GM21360 (cell line): ENCODE measurements around the gene HK1.
"Not testable (repeated sequence)": the region's sequence is repeated elsewhere in the genome, so short reads cannot be mapped to it uniquely, and the experiment has no call there.

ENCODE experiments used
- ATAC-seq: cut with Tn5 transposase; IDR thresholded peaks from one replicate; pipeline ENCODE4 v1.9.1; 2021; ENCODE audit warnings: mild to moderate bottlenecking, moderate library complexity; ENCODE audit not compliant: unreplicated experiment

Gene HK1

GRCh38 chr10:69253171-69253570 is 25.1 kb upstream of the HK1 start:
- no peak for ATAC-seq

DNA sequence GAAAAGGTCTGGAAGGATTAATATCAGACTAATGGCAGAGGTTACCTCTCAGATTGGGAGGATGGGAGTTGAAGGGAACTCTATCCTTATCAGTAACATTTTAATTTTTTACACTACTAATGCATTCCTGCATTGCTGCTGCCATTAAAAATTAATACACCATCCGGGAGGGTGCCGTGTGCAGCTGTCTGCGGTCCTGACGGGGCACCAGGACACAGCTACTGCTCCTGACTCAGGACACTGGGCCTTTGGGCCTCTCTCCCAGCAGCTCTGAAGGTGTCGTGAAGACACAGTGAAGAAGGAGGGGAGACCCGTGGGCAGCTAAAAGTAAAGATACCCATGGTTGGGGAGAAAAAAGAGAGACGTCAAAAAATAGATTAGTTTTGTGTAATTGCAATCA is 23.4 kb upstream of the HK1 start:
- ATAC-seq = no peak

GRCh38 chr10:69259547-69260243 is 18.6 kb upstream of the HK1 start:
- ATAC-seq = no peak

- ATAC-seq = no peak
Measured at GRCh38 chr10:69261184-69261583, 17.1 kb upstream of the HK1 start.

DNA sequence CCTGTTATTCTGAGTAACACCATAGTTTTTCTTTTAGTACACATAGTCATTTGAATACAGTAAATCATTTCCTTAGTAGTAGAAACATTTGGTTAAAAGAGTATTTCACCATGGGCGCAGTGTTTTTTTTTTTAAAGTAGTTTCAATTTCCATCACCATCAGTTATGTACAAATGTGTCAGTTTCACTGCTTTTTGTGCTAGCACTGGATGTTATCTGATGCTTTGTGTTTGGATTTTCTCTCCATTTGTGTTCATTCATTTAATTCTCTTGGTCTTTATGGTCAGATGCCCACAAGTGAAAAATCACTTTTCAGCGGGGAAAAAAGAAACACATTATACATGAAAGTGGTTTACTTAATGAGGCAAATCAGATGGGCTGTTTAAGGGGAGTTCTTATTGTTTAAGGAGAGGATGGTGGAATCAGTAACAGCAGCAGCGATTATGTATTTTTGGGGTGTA is 16.0 kb upstream of the HK1 start:
- ATAC-seq = no peak

- no peak for ATAC-seq
Measured at GRCh38 chr10:69265521-69265920, 12.8 kb upstream of the HK1 start.

DNA sequence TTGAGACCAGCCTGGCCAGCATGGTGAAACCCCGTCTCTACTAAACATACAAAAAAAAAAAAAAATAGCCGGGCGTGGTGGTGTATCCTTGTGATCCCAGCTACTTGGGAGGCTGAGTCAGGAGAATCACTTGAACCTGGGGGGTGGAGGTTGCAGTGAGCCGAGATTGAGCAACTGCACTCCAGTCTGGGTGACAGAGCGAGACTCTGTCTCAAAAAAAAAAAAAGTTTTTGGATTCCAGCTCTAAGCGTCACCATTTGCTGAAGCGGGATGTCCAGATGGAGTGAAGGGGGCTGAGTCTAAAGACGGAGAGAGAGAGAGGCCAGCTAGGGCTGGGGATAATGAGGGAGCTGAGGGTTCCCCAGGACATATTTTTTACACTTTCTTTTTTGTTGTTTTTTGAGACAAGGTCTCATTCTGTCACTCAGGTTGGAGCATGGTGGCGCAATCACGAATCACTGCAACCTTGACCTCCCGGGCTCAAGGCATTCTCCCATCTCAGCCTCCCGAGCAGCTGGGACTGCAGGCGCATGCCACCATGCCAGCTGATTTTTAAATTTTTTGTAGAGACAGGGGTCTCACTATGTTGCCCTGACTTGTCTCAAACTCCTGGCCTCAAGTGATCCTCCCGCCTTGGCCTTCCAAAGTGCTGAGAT is 9.4 kb upstream of the HK1 start:
- ATAC-seq = no peak

- no peak for ATAC-seq
Measured at GRCh38 chr10:69269761-69270160, 8.5 kb upstream of the HK1 start.

DNA sequence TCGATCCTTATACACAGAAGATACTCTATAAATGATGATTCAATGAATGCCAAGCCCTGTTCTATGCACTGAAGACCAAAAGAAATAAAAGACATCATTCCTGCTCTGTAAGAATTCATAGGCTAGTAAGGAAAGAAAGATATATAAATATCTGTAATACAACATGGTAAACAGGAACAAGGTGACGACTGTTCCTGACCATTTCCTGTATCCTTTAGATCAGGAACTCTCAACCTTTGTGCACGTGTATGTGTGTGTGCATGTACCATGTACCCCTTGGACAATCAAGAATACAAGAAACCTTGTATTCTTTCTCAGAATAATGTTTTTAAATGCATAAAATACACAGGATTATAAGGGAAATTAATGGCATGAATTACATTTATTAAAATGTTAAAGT is 7.3 kb upstream of the HK1 start:
- no peak for ATAC-seq

GRCh38 chr10:69272624-69273023 is 5.7 kb upstream of the HK1 start:
- no peak for ATAC-seq

- no peak for ATAC-seq
Measured at GRCh38 chr10:69275444-69275843, 2.9 kb upstream of the HK1 start.

DNA sequence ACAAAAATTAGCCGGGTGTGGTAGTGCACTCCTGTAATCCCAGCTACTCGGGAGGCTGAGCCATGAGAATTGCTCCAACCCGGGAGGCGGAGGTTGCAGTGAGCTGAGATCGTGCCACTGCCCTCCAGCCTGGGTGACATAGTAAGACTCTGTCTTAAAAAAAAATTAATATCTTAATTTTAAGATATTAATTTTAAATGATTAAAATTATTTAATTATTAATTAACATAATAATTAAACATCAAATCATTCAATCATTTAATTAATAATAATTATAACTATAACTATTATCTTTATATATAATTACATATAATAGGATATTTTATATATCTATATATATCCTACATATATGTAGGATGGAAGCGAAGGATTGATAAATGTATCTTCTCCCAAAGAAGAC is 1.8 kb upstream of the HK1 start:
- ATAC-seq = no peak

DNA sequence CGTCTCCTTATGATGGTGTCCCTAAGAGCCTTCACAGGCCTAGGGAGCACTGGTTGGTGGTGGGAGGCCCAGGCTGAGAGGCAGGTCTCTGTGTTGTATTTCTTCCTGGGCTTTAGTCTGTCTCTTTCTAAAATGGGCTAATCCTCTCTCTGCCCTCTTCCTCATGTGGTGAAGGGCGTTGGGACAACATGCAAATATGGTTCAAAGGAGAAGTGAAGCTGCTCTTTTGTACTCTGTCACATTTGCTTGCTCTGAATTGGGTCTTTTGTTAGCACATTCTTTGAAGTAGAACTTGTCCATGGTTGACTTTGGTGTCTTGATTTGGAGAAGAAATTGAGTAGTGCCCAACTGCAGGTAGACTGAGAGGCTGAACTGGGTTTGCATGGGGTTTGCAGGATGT is 814 bp downstream of the HK1 start:
- ATAC-seq = no peak

GRCh38 chr10:69281507-69282413 is 3.5 kb downstream of the HK1 start:
- no peak for ATAC-seq

DNA sequence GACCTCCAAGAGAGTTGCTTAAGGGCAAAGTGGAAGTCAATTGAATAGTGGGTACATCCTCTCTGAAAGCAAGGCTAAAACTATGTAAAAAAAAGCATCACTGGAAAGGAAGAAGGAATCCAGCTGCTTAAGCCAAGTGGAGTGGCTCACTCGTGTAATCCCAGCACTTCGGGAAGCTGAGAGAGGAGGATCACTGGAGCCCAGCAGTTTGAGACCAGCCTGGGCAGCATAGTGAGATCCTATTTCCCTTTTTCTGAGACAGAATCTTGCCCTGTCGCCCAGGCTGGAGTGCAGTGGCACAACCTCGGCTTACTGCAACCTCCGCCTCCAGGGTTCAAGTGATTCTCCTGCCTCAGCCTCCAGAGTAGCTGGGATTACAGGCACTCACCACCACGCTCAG is 6.1 kb downstream of the HK1 start:
- ATAC-seq = not testable (repeated sequence)

GRCh38 chr10:69285699-69286098 is 7.4 kb downstream of the HK1 start:
- no peak for ATAC-seq

DNA sequence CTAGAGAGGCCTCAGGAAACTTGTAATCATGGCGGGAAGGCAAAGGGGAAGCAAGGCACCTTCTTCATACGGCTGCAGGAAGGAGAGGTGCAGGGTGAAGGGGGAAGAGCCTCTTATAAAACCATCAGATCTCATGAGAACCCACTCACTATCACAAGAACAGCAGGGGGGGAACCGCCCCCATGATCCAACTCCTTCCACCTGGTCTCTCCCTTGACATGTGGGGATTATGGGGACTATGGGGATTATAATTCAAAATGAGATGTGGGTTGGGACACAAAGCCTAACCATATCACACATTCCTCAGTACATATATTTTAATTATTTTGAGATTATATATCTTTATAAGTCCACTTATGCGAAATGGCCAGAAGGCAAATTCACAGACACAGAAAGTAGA is 8.9 kb downstream of the HK1 start:
- ATAC-seq = no peak

GRCh38 chr10:69290993-69291392 is 12.7 kb downstream of the HK1 start:
- ATAC-seq = no peak

- ATAC-seq = no peak
Measured at GRCh38 chr10:69292459-69292858, 14.2 kb downstream of the HK1 start.

- ATAC-seq = no peak
Measured at GRCh38 chr10:69295027-69295636, 16.8 kb downstream of the HK1 start.

- ATAC-seq = no peak
Measured at GRCh38 chr10:69303632-69304051, 25.3 kb downstream of the HK1 start.
